ENCODE measurements around the gene PSMF1. TPM values are rescaled to one million over a fixed set of nuclear protein-coding genes. Genes with fewer than 3 reads are reported as not detected.

PSMF1 gene
- total and polyA plus RNA-seq, 4 donors: 37.5 to 161 (median 68.2) TPM

DNA sequence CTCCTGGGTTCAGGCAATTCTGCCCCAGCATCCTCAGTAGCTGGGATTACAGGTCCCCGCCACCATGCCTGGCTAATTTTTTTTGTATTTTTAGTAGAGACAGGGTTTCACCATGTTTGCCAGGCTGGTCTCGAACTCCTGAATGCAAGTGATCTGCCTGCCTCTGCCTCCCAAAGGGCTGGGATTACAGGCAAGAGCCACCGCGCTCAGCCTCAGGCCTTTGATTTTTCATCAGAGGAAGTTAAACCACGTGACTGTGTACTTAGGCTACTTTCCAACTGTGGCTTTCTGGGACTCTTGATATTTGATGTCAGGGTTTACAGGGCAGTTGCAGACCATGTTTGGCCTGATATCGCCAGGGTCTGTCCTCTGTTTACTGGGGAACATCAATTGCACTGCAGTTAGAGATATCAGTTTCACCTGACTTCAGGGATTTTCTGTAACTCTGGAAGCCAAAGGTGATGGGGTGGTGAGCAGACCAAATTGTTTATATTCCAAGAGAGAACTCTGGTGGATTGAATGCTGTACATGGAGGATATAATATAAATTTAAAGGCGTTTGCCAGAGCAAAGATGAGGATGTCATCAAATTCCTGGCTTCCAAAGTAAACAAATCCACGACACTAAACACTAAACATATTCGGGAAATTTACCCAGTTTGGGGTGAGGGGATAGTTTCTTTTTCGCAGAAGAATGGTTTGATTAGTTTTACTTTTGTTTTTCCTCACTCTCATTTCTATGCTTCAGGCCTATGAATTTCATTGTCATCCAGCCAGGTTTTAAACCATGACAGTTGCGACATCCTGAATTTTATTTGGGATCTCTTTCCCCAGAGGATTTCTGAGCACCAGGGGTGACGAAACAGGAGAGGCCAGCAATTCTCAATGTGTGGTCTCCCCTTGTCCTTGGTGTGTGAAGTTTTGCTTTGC, 4.2 kb downstream of the PSMF1 start:
- Histone ChIP-seq H3K27me3 (ENCODE audit: control insufficient read depth in 3 of 3, insufficient read depth in 3 of 3, low read length in 2 of 3) (no peaks in the 10 kb centered on the region), H3K4me1 (ENCODE audit: control insufficient read depth in 5 of 5, insufficient read depth in 5 of 5, low read length in 5 of 5) (peaks cover 8 to 66% (median 28%) of the 10 kb centered on the region in 5 donors), H3K9me3 (ENCODE audit: control insufficient read depth in 4 of 4, insufficient read depth in 3 of 4, low read length in 3 of 4) (no peaks in the 10 kb centered on the region), H3K27ac (ENCODE audit: low read depth in 1 of 2, low read length in 1 of 2) (peak overlapping the region in 1 of 2 donors; percentile 43), H3K9ac (ENCODE audit: insufficient read depth in 1 of 2, low read length in 2 of 2) (peak overlapping the region in 1 of 2 donors; percentile 79), H3K4me3 (no peak overlapping the region), H3K36me3 (ENCODE audit: control insufficient read depth in 4 of 4, insufficient read depth in 4 of 4, low read length in 4 of 4) (peaks cover 14 to 31% (median 21%) of the 10 kb centered on the region in 4 donors)
- ATAC-seq (ENCODE audit: insufficient read depth, low FRiP score): no peak
- peak; percentile 71 to 93 (median 86) for DNase-seq
- no peak for TF ChIP-seq CTCF (IDR thresholded peaks at IDR 0.05; ENCODE audit: control extremely low read depth, extremely low read depth)
- 30 to 42% methylated on average over 12 of the region's 12 CpGs for WGBS, 2 donors

DNA sequence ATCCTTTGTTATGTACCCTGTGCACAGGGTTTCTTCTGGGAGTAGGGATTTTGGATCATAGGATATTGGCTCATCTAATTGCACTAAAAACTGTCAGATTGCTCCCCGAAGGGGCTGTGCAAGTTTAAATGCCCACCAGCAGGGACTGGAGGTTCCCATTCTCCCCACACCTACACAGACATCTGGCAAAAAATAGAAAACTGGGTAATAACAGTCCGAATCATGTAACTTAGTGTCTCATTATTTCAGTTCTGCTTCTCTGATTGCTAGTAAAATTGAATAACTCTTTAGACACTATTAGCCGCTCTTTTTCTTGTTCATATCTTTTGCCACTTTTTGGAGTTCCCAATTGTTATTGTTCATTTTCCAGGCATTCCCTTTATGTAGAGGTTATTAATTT, 5.3 kb downstream of the PSMF1 start:
- H3K9ac ChIP-seq (ENCODE audit: insufficient read depth in 1 of 2, low read length in 2 of 2): peak overlapping the region in 1 of 2 donors; percentile 79
- no peak overlapping the region for H3K4me3 ChIP-seq
- H3K27me3 ChIP-seq (ENCODE audit: control insufficient read depth in 3 of 3, insufficient read depth in 3 of 3, low read length in 2 of 3): no peaks in the 10 kb centered on the region
- no peak overlapping the region for H3K27ac ChIP-seq (ENCODE audit: low read depth in 1 of 2, low read length in 1 of 2)
- peaks cover 8 to 62% (median 28%) of the 10 kb centered on the region in 5 donors for H3K4me1 ChIP-seq (ENCODE audit: control insufficient read depth in 5 of 5, insufficient read depth in 5 of 5, low read length in 5 of 5)
- peaks cover 15 to 40% (median 25%) of the 10 kb centered on the region in 4 donors for H3K36me3 ChIP-seq (ENCODE audit: control insufficient read depth in 4 of 4, insufficient read depth in 4 of 4, low read length in 4 of 4)
- DNase-seq: no peak
- ATAC-seq (ENCODE audit: insufficient read depth, low FRiP score): no peak
- WGBS, 2 donors: 84 to 87% methylated on average over 3 of the region's 3 CpGs
- TF ChIP-seq CTCF (IDR thresholded peaks at IDR 0.05; ENCODE audit: control extremely low read depth, extremely low read depth): no peak
- H3K9me3 ChIP-seq (ENCODE audit: control insufficient read depth in 4 of 4, insufficient read depth in 3 of 4, low read length in 3 of 4): no peaks in the 10 kb centered on the region

DNA sequence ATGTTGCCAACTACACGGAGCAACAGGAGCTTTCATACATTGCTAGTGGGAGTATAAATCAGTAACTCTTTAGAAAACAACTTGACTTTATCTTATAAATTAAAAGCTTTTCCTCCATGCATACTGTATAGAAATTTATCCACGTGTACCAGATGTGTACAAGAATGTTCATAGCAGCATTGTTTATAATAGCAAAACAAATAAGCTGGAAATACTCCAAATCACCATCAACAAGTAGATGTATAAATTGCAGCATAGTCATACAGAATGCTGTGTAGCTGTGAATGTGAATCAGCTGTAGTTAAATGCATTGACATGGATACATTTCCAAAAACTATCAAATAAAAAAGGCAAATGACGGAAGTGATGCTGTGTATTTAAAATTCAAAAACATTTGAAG, 6.0 kb downstream of the PSMF1 start:
- Histone ChIP-seq H3K9me3 (ENCODE audit: control insufficient read depth in 4 of 4, insufficient read depth in 3 of 4, low read length in 3 of 4) (no peaks in the 10 kb centered on the region), H3K27ac (ENCODE audit: low read depth in 1 of 2, low read length in 1 of 2) (no peak overlapping the region), H3K4me1 (ENCODE audit: control insufficient read depth in 5 of 5, insufficient read depth in 5 of 5, low read length in 5 of 5) (peaks cover 8 to 57% (median 28%) of the 10 kb centered on the region in 5 donors), H3K4me3 (no peak overlapping the region), H3K36me3 (ENCODE audit: control insufficient read depth in 4 of 4, insufficient read depth in 4 of 4, low read length in 4 of 4) (peaks cover 19 to 41% (median 29%) of the 10 kb centered on the region in 4 donors), H3K9ac (ENCODE audit: insufficient read depth in 1 of 2, low read length in 2 of 2) (peak overlapping the region in 1 of 2 donors; percentile 27), H3K27me3 (ENCODE audit: control insufficient read depth in 3 of 3, insufficient read depth in 3 of 3, low read length in 2 of 3) (no peaks in the 10 kb centered on the region)
- 54 to 62% methylated on average over 3 of the region's 3 CpGs for WGBS, 2 donors
- no peak for ATAC-seq (ENCODE audit: insufficient read depth, low FRiP score)
- no peak for TF ChIP-seq CTCF (IDR thresholded peaks at IDR 0.05; ENCODE audit: control extremely low read depth, extremely low read depth)
- peak in 2 of 3 donors; percentile 67 to 70 for DNase-seq
